ENCODE measurements around the gene PPP5C. TPM values are rescaled to one million over a fixed set of nuclear protein-coding genes. Genes with fewer than 3 reads are reported as not detected.
A peak's percentile ranks its signal among the peaks of the same experiment; 100 is the strongest.

The PPP5C gene
- total RNA-seq, 2 donors from 2014 or later, result 46.0 to 87.5 TPM

GRCh38 chr19:46402725-46403124 lies 55.8 kb downstream of the PPP5C start:
- H3K27ac ChIP-seq, result no peak overlapping the region
- H3K4me1 ChIP-seq, result peaks cover 5% of the 10 kb centered on the region
- no peak overlapping the region for H3K9ac ChIP-seq (ENCODE audit: low read depth in 2 of 2, low read length in 2 of 2)
- no peaks in the 10 kb centered on the region for H3K9me3 ChIP-seq
- no peaks in the 10 kb centered on the region for H3K27me3 ChIP-seq
- no peak for TF ChIP-seq CTCF (IDR thresholded peaks at IDR 0.05)
- H3K36me3 ChIP-seq, result no peaks in the 10 kb centered on the region
- no peak overlapping the region for H3K4me3 ChIP-seq
- intact Hi-C loops (cut with DNase I), result no loop called here
- no peak for DNase-seq

- TF ChIP-seq CTCF (IDR thresholded peaks at IDR 0.05), result no peak
- intact Hi-C loops (cut with DNase I), result no loop called here
- Histone ChIP-seq H3K27ac (no peak overlapping the region), H3K27me3 (peaks cover 4% of the 10 kb centered on the region), H3K9ac (ENCODE audit: low read depth in 2 of 2, low read length in 2 of 2) (peak overlapping the region; percentile 85 to 88), H3K36me3 (no peaks in the 10 kb centered on the region), H3K4me3 (peak overlapping the region; percentile 47), H3K4me1 (peaks cover 5% of the 10 kb centered on the region), H3K9me3 (no peaks in the 10 kb centered on the region)
- DNase-seq, result peak; percentile 82
Observed at GRCh38 chr19:46404055-46404752, 57.3 kb downstream of the PPP5C start.

- Histone ChIP-seq H3K9ac (ENCODE audit: low read depth in 2 of 2, low read length in 2 of 2) (peak overlapping the region; percentile 85 to 88), H3K9me3 (no peaks in the 10 kb centered on the region), H3K27ac (no peak overlapping the region), H3K4me1 (peaks cover 5% of the 10 kb centered on the region), H3K36me3 (no peaks in the 10 kb centered on the region), H3K4me3 (peak overlapping the region; percentile 47), H3K27me3 (peaks cover 4% of the 10 kb centered on the region)
- TF ChIP-seq CTCF (IDR thresholded peaks at IDR 0.05), result no peak
- intact Hi-C loops (cut with DNase I), result no loop called here
- no peak for DNase-seq
Observed at GRCh38 chr19:46404753-46405468, 58.0 kb downstream of the PPP5C start.

GRCh38 chr19:46406976-46407375 lies 60.1 kb downstream of the PPP5C start:
- TF ChIP-seq CTCF (IDR thresholded peaks at IDR 0.05), result no peak
- intact Hi-C loops (cut with DNase I), result no loop called here
- Histone ChIP-seq H3K27ac (no peak overlapping the region), H3K27me3 (peaks cover 8% of the 10 kb centered on the region), H3K4me3 (no peak overlapping the region), H3K9me3 (no peaks in the 10 kb centered on the region), H3K9ac (ENCODE audit: low read depth in 2 of 2, low read length in 2 of 2) (no peak overlapping the region), H3K36me3 (no peaks in the 10 kb centered on the region), H3K4me1 (peaks cover 5% of the 10 kb centered on the region)
- no peak for DNase-seq

GRCh38 chr19:46407856-46408663 lies 61.2 kb downstream of the PPP5C start:
- DNase-seq, result no peak
- Histone ChIP-seq H3K4me1 (peaks cover 5% of the 10 kb centered on the region), H3K36me3 (no peaks in the 10 kb centered on the region), H3K27ac (no peak overlapping the region), H3K9ac (ENCODE audit: low read depth in 2 of 2, low read length in 2 of 2) (peak overlapping the region in 1 of 2 donors; percentile 12), H3K4me3 (no peak overlapping the region), H3K9me3 (no peaks in the 10 kb centered on the region), H3K27me3 (peaks cover 19% of the 10 kb centered on the region)
- no peak for TF ChIP-seq CTCF (IDR thresholded peaks at IDR 0.05)
- intact Hi-C loops (cut with DNase I), result no loop called here
